DOHH2 (cell line): ENCODE data around the gene VPS33A.

Experiments
- EZH2phosphoT487 ChIP-seq: fragments of 200-600 bp; sonication (generic); IDR thresholded peaks from 2 replicates; pipeline ENCODE4 v1.6.1; 2017; ENCODE audit warnings: borderline replicate concordance, mild to moderate bottlenecking, antibody characterized with exemption, low read length, moderate library complexity, mixed read lengths
- TF ChIP-seq, protein P1 (sequence below): fragments of 200-600 bp; sonication (generic); IDR thresholded peaks from one replicate; pipeline ENCODE4 v1.5.1; 2014; ENCODE audit warnings: antibody characterized with exemption, mild to moderate bottlenecking, low read depth, low read length; ENCODE audit not compliant: poor library complexity, severe bottlenecking

DNA sequence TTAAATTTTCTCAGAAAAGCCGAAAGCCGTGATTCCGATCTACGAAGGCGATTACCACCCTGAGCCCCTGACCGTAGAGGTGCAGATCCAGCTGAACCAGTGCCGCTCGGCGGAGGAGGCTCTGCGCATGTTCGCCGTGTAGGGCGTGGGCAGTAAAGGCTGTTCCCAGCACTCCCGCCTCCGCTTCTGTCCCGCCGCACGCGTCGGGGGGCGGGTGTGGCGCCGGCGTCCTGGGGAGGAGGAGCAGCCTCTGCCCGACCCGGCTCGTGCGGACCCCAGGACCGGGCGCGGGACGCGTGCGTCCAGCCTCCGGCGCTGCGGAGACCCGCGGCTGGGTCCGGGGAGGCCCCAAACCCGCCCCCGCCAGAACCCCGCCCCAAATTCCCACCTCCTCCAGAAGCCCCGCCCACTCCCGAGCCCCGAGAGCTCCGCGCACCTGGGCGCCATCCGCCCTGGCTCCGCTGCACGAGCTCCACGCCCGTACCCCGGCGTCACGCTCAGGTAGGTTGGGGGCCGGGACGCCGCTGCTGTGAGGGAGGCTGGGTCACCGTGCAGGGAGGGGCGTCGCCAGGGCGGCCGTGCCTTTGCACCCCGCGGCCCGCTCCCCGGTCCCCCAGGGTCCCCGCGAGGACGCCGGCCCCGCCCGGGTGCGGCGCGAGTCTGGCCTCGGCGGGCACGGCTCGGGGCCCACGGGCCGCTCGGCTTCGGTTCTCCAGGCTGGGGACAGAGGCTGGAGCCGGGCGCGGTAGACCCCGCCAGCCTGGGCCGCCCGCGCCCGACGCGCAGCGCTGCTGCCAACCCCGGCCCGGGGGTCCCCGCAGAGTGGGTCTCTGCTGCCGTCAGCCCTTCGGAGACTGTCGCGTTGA lies 62.8 kb downstream of the VPS33A start, which contains the start of gene B3GNT4:
- TF ChIP-seq EZH2phosphoT487: no peak
- TF ChIP-seq, protein P1, sequence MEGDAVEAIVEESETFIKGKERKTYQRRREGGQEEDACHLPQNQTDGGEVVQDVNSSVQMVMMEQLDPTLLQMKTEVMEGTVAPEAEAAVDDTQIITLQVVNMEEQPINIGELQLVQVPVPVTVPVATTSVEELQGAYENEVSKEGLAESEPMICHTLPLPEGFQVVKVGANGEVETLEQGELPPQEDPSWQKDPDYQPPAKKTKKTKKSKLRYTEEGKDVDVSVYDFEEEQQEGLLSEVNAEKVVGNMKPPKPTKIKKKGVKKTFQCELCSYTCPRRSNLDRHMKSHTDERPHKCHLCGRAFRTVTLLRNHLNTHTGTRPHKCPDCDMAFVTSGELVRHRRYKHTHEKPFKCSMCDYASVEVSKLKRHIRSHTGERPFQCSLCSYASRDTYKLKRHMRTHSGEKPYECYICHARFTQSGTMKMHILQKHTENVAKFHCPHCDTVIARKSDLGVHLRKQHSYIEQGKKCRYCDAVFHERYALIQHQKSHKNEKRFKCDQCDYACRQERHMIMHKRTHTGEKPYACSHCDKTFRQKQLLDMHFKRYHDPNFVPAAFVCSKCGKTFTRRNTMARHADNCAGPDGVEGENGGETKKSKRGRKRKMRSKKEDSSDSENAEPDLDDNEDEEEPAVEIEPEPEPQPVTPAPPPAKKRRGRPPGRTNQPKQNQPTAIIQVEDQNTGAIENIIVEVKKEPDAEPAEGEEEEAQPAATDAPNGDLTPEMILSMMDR: no peak
